T1000 (cell line): ENCODE data around the gene LMO7.

Source experiments
- DNase-seq: peaks from one replicate; lab custom pipeline; 2025; ENCODE audit warnings: mixed read lengths; lab: John Stamatoyannopoulos, UW

The LMO7 gene

GRCh38 chr13:75895168-75895567 lies 259.0 kb downstream of the LMO7 start:
- DNase-seq, result no peak

GRCh38 chr13:75896271-75896670 lies 260.1 kb downstream of the LMO7 start:
- no peak for DNase-seq

GRCh38 chr13:75897386-75897785 lies 261.3 kb downstream of the LMO7 start:
- no peak for DNase-seq

- no peak for DNase-seq
Measured at GRCh38 chr13:75901501-75901900, 265.4 kb downstream of the LMO7 start.

- DNase-seq, result no peak
Measured at GRCh38 chr13:75902166-75903104, 266.3 kb downstream of the LMO7 start.

- no peak for DNase-seq
Measured at GRCh38 chr13:75904012-75904411, 267.9 kb downstream of the LMO7 start.

- DNase-seq, result no peak
Measured at GRCh38 chr13:75906315-75906714, 270.2 kb downstream of the LMO7 start.

- DNase-seq, result no peak
Measured at GRCh38 chr13:75907044-75907443, 270.9 kb downstream of the LMO7 start.

DNA sequence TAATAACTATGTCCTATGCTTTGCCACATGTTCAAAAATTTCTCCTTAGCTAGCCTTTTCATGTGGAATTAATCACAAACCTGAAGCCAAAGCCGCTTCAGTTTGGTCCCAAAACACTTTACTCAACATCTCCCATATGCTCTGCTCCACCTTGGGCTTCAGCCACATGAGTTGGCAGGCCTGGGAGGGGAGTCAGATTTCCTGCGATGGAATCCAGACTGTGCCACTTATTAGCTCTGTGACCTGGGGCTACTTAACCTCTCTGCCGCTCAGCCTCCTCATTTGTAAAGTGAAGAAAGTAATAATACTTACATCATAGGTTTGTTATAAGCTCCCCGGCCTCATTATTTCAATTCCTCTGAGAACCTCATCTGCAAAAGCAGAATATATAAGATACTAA lies 272.0 kb downstream of the LMO7 start:
- DNase-seq, result no peak
